ENCODE results near the gene PDXDC1. TPM values are rescaled to one million over a fixed set of nuclear protein-coding genes. Genes with fewer than 3 reads are reported as not detected.

The PDXDC1 gene
- polyA plus RNA-seq, 2 of the 4 experiments (the other 2 are of a cell fraction) = 71.4 to 73.9 TPM

DNA sequence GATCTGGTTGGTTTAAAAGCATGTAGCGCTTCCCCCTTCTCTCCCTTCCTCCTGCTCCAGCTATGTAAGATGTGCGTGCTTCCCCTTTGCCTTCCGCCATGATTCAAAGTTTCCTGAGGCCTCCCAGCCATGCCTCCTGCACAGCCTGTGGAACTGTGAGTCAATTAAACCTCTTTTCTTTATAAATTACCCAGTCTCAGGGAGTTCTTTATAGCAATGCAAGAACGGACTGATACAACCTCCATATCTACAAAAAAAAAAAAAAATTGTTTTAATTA is 16.6 kb upstream of the PDXDC1 start (continued):
- TF ChIP-seq, protein P1, sequence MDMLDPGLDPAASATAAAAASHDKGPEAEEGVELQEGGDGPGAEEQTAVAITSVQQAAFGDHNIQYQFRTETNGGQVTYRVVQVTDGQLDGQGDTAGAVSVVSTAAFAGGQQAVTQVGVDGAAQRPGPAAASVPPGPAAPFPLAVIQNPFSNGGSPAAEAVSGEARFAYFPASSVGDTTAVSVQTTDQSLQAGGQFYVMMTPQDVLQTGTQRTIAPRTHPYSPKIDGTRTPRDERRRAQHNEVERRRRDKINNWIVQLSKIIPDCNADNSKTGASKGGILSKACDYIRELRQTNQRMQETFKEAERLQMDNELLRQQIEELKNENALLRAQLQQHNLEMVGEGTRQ (IDR thresholded peaks at IDR 0.05) = no peak

DNA sequence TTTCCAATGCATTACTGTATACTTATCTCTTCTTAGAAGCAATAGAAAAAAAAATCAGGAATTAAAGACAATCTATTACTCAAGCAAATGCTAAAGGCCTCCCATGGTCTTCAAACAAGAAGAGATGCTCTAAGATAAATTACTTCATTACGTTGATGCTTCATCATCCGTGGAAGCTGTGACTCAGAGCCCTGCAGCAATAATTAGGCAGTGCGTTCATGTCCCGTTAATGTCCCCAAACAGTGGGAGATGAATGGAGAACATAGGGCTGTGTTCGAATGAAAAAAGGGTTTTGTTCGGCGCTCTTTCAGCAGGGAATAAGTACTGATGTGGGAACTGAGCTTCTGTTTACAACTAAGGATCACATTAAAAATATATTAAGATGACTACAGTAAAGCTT is 15.9 kb upstream of the PDXDC1 start:
- no peak for ATAC-seq
- 0 out of 3 replicates have a peak, but pooled peaks cover 5% of the 10 kb centered on the region for H3K9me3 ChIP-seq
- H3K27ac ChIP-seq = no peak overlapping the region
- H3K4me2 ChIP-seq = no peak overlapping the region
- no peaks in the 10 kb centered on the region for H3K4me1 ChIP-seq
- no peak for TF ChIP-seq PHF8 (IDR thresholded peaks at IDR 0.05; ENCODE audit: borderline replicate concordance, low read depth)
- TF ChIP-seq, protein P2, sequence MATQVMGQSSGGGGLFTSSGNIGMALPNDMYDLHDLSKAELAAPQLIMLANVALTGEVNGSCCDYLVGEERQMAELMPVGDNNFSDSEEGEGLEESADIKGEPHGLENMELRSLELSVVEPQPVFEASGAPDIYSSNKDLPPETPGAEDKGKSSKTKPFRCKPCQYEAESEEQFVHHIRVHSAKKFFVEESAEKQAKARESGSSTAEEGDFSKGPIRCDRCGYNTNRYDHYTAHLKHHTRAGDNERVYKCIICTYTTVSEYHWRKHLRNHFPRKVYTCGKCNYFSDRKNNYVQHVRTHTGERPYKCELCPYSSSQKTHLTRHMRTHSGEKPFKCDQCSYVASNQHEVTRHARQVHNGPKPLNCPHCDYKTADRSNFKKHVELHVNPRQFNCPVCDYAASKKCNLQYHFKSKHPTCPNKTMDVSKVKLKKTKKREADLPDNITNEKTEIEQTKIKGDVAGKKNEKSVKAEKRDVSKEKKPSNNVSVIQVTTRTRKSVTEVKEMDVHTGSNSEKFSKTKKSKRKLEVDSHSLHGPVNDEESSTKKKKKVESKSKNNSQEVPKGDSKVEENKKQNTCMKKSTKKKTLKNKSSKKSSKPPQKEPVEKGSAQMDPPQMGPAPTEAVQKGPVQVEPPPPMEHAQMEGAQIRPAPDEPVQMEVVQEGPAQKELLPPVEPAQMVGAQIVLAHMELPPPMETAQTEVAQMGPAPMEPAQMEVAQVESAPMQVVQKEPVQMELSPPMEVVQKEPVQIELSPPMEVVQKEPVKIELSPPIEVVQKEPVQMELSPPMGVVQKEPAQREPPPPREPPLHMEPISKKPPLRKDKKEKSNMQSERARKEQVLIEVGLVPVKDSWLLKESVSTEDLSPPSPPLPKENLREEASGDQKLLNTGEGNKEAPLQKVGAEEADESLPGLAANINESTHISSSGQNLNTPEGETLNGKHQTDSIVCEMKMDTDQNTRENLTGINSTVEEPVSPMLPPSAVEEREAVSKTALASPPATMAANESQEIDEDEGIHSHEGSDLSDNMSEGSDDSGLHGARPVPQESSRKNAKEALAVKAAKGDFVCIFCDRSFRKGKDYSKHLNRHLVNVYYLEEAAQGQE (IDR thresholded peaks at IDR 0.05) = no peak
- TF ChIP-seq ZNF302 (CRISPR knock-in tag; IDR thresholded peaks at IDR 0.05) = no peak
- no peak for TF ChIP-seq RCOR1 (IDR thresholded peaks at IDR 0.05; ENCODE audit: low read depth, low read length)
- no peak for TF ChIP-seq CHD4 (IDR thresholded peaks at IDR 0.05; ENCODE audit: borderline replicate concordance)
- TF ChIP-seq NFE2L2 (conservative IDR thresholded peaks at IDR 0.05; ENCODE audit: low read length) = no peak
- no peak for TF ChIP-seq EHF (CRISPR knock-in tag; IDR thresholded peaks at IDR 0.05)
- TF ChIP-seq, protein P3, sequence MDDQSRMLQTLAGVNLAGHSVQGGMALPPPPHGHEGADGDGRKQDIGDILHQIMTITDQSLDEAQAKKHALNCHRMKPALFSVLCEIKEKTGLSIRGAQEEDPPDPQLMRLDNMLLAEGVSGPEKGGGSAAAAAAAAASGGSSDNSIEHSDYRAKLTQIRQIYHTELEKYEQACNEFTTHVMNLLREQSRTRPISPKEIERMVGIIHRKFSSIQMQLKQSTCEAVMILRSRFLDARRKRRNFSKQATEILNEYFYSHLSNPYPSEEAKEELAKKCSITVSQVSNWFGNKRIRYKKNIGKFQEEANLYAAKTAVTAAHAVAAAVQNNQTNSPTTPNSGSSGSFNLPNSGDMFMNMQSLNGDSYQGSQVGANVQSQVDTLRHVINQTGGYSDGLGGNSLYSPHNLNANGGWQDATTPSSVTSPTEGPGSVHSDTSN (IDR thresholded peaks at IDR 0.05) = no peak
- TF ChIP-seq FOXS1 (CRISPR knock-in tag; IDR thresholded peaks at IDR 0.05) = no peak
- TF ChIP-seq, protein P4, sequence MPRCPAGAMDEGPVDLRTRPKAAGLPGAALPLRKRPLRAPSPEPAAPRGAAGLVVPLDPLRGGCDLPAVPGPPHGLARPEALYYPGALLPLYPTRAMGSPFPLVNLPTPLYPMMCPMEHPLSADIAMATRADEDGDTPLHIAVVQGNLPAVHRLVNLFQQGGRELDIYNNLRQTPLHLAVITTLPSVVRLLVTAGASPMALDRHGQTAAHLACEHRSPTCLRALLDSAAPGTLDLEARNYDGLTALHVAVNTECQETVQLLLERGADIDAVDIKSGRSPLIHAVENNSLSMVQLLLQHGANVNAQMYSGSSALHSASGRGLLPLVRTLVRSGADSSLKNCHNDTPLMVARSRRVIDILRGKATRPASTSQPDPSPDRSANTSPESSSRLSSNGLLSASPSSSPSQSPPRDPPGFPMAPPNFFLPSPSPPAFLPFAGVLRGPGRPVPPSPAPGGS (IDR thresholded peaks at IDR 0.05) = no peak
- no peak for TF ChIP-seq CBX8 (IDR thresholded peaks at IDR 0.05)
- no peak for FAIRE-seq
- H3K4me3 ChIP-seq = no peak overlapping the region
- no peak for DNase-seq (ENCODE audit: low read depth in 1 of 2, low spot score in 1 of 2)
- ChIA-PET CTCF (interaction anchor here (0.6 to 1.3 kb wide), 2 partner anchors 9 to 84 kb away, joined by 3 to 4 read pairs; no protein-coding TSS in a partner anchor), POLR2A (no interaction called here)
- 69% methylated on average over 7 of the region's 7 CpGs for WGBS (ENCODE audit: missing lambda C conversion rate)

DNA sequence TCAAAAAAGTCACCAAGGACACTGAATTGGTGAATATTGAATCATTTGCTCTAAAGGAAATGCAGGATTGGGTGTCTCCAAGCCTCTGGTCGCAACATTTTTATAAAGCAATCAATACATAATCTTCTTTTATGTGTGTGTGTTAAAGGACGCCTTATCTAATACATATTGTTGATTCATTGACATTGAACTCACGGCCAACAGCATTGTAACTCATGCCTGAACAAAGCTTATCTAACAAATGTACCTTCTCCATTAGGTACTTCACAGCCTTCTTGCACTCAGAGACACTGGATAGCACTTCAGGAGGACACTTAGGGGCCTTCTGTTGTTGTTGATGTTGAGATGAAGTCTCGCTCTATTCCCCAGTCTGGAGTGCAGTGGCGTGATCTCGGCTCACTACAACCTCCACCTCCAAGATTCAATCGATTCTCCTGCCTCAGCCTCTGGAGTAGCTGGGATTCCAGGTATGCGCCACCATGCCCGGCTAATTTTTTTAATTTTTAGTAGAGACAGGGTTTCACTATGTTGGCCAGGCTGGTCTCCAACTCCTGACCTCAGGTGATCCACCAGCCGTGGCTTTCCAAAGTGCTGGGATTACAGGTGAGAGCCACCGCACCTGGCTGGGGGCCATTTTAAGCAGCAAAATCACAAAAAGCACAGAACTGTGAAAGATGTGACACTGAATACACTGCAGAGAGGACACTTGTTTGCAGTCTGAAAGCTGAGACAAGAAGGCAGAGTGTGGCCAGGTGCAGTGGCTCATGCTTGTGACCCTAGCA is 13.2 kb upstream of the PDXDC1 start:
- CTCF ChIA-PET = interaction anchor here (0.5 kb wide), 1 partner anchor 615 kb away, joined by 5 read pairs; no protein-coding TSS in a partner anchor
- H3K27ac ChIP-seq = no peak overlapping the region
- FAIRE-seq (peak; percentile 51), ATAC-seq (0 out of 6 replicates have a peak, but pooled peaks of 1 of the 2 experiments have one; percentile 12), DNase-seq (ENCODE audit: low read depth in 1 of 2, low spot score in 1 of 2) (no peak)
- POLR2A ChIA-PET = no interaction called here
- H3K4me3 ChIP-seq = no peak overlapping the region
- no peak for TF ChIP-seq HEYL (CRISPR knock-in tag; IDR thresholded peaks at IDR 0.05)
- TF ChIP-seq ZC3H11A (IDR thresholded peaks at IDR 0.05) = no peak
- TF ChIP-seq ZSCAN20 (CRISPR knock-in tag; IDR thresholded peaks at IDR 0.05) = no peak
- TF ChIP-seq, protein P5, sequence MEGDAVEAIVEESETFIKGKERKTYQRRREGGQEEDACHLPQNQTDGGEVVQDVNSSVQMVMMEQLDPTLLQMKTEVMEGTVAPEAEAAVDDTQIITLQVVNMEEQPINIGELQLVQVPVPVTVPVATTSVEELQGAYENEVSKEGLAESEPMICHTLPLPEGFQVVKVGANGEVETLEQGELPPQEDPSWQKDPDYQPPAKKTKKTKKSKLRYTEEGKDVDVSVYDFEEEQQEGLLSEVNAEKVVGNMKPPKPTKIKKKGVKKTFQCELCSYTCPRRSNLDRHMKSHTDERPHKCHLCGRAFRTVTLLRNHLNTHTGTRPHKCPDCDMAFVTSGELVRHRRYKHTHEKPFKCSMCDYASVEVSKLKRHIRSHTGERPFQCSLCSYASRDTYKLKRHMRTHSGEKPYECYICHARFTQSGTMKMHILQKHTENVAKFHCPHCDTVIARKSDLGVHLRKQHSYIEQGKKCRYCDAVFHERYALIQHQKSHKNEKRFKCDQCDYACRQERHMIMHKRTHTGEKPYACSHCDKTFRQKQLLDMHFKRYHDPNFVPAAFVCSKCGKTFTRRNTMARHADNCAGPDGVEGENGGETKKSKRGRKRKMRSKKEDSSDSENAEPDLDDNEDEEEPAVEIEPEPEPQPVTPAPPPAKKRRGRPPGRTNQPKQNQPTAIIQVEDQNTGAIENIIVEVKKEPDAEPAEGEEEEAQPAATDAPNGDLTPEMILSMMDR (IDR thresholded peaks at IDR 0.05) = no peak
- TF ChIP-seq KDM5A (IDR thresholded peaks at IDR 0.05) = no peak
- no peak for TF ChIP-seq CEBPB (IDR thresholded peaks at IDR 0.05)
- no peak for TF ChIP-seq MAFK (IDR thresholded peaks at IDR 0.05; ENCODE audit: partially characterized antibody)
- TF ChIP-seq, protein P6, sequence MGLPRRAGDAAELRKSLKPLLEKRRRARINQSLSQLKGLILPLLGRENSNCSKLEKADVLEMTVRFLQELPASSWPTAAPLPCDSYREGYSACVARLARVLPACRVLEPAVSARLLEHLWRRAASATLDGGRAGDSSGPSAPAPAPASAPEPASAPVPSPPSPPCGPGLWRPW (IDR thresholded peaks at IDR 0.05) = no peak
- no peak for TF ChIP-seq CBX2 (IDR thresholded peaks at IDR 0.05; ENCODE audit: borderline replicate concordance, low read depth)
- TF ChIP-seq KDM1A (IDR thresholded peaks at IDR 0.05; ENCODE audit: low read depth) = no peak
- no peak for TF ChIP-seq SREBF2 (IDR thresholded peaks at IDR 0.05)
- 0 out of 3 replicates have a peak, but pooled peaks cover 5% of the 10 kb centered on the region for H3K9me3 ChIP-seq
- H3K4me1 ChIP-seq = no peaks in the 10 kb centered on the region
- no peak overlapping the region for H3K4me2 ChIP-seq
- 63% methylated on average over 11 of the region's 11 CpGs for WGBS (ENCODE audit: missing lambda C conversion rate)

Data from A549 (cell line).